ENCODE measurements around the gene NRP1.

- TF ChIP-seq CTCF (IDR thresholded peaks at IDR 0.05): no peak
- no peak for TF ChIP-seq POLR2AphosphoS5 (IDR thresholded peaks at IDR 0.05; ENCODE audit: low read depth, low read length)
- no peak for TF ChIP-seq USF2 (IDR thresholded peaks at IDR 0.05; ENCODE audit: borderline replicate concordance, low read depth, low read length)
- TF ChIP-seq RFX5 (IDR thresholded peaks at IDR 0.05; ENCODE audit: low read length): no peak
- TF ChIP-seq JUND (IDR thresholded peaks at IDR 0.05): no peak
- TF ChIP-seq IRF3 (IDR thresholded peaks at IDR 0.05; ENCODE audit: low read depth, low read length): no peak
- no peak for TF ChIP-seq YY1 (IDR thresholded peaks at IDR 0.05; ENCODE audit: low read depth)
These were observed 85.3 kb downstream of the NRP1 start for GRCh38 chr10:33249137-33249536.

Data from SK-N-SH (cell line).